CD4-positive, CD25-positive, alpha-beta regulatory T cell (primary cell): Measurements from ENCODE around the gene COL4A1. TPM values are rescaled to one million over a fixed set of nuclear protein-coding genes. Genes with fewer than 3 reads are reported as not detected.

Experiments
- ATAC-seq, 2 donors: fragments of 150-1000 bp; cut with Tn5 transposase; one replicate each; pipeline ENCODE4 v1.10.0; 2021; ENCODE audit warnings: low read depth in 2 of 2, moderate number of reproducible peaks in 2 of 2, moderate library complexity in 1 of 2
- DNase-seq, 3 donors: peaks; one replicate each; pipeline versions ENCODE4 v3.0.0 to v3.0.0-alpha.2; 2012 to 2022; ENCODE audit warnings: mixed read lengths in 1 of 3
- H3K27ac ChIP-seq: one replicate; pipeline ENCODE4 v1.7.0; 2013; ENCODE audit warnings: mild to moderate bottlenecking, low read length; ENCODE audit not compliant: insufficient read depth, poor library complexity, severe bottlenecking
- H3K27me3 ChIP-seq: one replicate; pipeline ENCODE4 v1.7.0; 2013; ENCODE audit warnings: low read length; ENCODE audit not compliant: control insufficient read depth, insufficient read depth
- H3K36me3 ChIP-seq: one replicate; pipeline ENCODE4 v1.7.0; 2013; ENCODE audit warnings: mild to moderate bottlenecking, low read length, moderate library complexity; ENCODE audit not compliant: control insufficient read depth, insufficient read depth
- H3K4me1 ChIP-seq: 2 replicates; pipeline ENCODE4 v1.7.0; 2013; ENCODE audit warnings: mild to moderate bottlenecking, low read length; ENCODE audit not compliant: insufficient read depth, control insufficient read depth, poor library complexity, severe bottlenecking
- H3K4me3 ChIP-seq: one replicate; pipeline ENCODE4 v1.7.0; 2013; ENCODE audit warnings: low read depth, mild to moderate bottlenecking, low read length, moderate library complexity
- H3K9me3 ChIP-seq, 2 experiments: 1 replicate in 1 of 2; 2 replicates in 1 of 2; pipeline ENCODE4 v1.7.0; 2013; ENCODE audit warnings: low read length in 2 of 2, mild to moderate bottlenecking in 1 of 2, moderate library complexity in 1 of 2; ENCODE audit not compliant: control insufficient read depth in 2 of 2
- H3K27ac Mint-ChIP-seq, 3 donors: one replicate each; pipeline ENCODE4 v1.8.0; 2020 to 2022; ENCODE audit warnings: mild to moderate bottlenecking in 3 of 3, mixed read lengths in 3 of 3, moderate library complexity in 2 of 3
- H3K27me3 Mint-ChIP-seq: one replicate; pipeline ENCODE4 v1.8.0; 2022; ENCODE audit warnings: mild to moderate bottlenecking, mixed read lengths
- H3K36me3 Mint-ChIP-seq: one replicate; pipeline ENCODE4 v1.8.0; 2020; ENCODE audit warnings: mixed read lengths
- H3K4me1 Mint-ChIP-seq, 4 donors: one replicate each; pipeline ENCODE4 v1.8.0; 2020 to 2022; ENCODE audit warnings: mixed read lengths in 4 of 4, mild to moderate bottlenecking in 1 of 4
- H3K4me3 Mint-ChIP-seq, 4 donors: one replicate each; pipeline ENCODE4 v1.8.0; 2020 to 2022; ENCODE audit warnings: mild to moderate bottlenecking in 4 of 4, mixed read lengths in 4 of 4, moderate library complexity in 3 of 4
- H3K9me3 Mint-ChIP-seq, 7 donors: one replicate each; pipeline ENCODE4 v1.8.0; 2020 to 2022; ENCODE audit warnings: mixed read lengths in 7 of 7, mild to moderate bottlenecking in 3 of 7, moderate library complexity in 2 of 7
- polyA plus RNA-seq, 4 donors: library from polyadenylated mRNA; unstranded; fragments of 300-500 nt; fragmentation: Illumina TruSeq; gene quantifications; one replicate each; pipeline ENCODE4 v1.2.3, GENCODE V29; 2021
- total RNA-seq: library from RNA; stranded (reverse); gene quantifications from one replicate; pipeline ENCODE4 v1.2.3, GENCODE V29; 2022

Gene COL4A1
- total and polyA plus RNA-seq, 5 donors from 2014 or later: not detected

DNA sequence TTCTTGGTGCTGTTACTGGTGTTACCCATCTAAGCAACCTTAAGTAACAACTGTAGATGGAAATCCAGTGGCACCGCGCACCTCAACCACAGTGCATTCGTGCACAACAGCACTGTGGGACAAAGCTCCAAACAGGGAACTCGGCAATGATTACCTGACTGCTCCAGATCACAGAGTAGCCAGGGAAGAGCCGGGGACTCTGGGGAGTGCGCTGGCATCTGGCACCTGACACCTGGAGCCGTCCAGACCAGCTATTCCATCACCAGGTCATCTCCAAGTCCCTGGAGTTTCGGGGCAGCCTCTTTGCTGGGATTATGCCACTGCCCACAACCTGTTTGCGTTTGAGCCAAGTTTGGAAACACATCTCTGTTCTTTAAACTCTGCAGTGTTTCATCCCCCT, 62.0 kb downstream of the COL4A1 start:
- H3K27me3 Mint-ChIP-seq: peaks cover 13% of the 10 kb centered on the region
- H3K4me1 Mint-ChIP-seq: no peaks in the 10 kb centered on the region
- no peaks in the 10 kb centered on the region for H3K36me3 Mint-ChIP-seq
- no peaks in the 10 kb centered on the region for H3K4me1 ChIP-seq
- DNase-seq (no peak), ATAC-seq (no peak)
- H3K4me3 Mint-ChIP-seq: no peak overlapping the region
- H3K36me3 ChIP-seq: no peaks in the 10 kb centered on the region
- H3K27ac ChIP-seq: no peak overlapping the region
- no peak overlapping the region for H3K27ac Mint-ChIP-seq
- no peaks in the 10 kb centered on the region for H3K27me3 ChIP-seq
- H3K4me3 ChIP-seq: no peak overlapping the region
- H3K9me3 ChIP-seq: no peaks in the 10 kb centered on the region
- no peaks in the 10 kb centered on the region for H3K9me3 Mint-ChIP-seq

DNA sequence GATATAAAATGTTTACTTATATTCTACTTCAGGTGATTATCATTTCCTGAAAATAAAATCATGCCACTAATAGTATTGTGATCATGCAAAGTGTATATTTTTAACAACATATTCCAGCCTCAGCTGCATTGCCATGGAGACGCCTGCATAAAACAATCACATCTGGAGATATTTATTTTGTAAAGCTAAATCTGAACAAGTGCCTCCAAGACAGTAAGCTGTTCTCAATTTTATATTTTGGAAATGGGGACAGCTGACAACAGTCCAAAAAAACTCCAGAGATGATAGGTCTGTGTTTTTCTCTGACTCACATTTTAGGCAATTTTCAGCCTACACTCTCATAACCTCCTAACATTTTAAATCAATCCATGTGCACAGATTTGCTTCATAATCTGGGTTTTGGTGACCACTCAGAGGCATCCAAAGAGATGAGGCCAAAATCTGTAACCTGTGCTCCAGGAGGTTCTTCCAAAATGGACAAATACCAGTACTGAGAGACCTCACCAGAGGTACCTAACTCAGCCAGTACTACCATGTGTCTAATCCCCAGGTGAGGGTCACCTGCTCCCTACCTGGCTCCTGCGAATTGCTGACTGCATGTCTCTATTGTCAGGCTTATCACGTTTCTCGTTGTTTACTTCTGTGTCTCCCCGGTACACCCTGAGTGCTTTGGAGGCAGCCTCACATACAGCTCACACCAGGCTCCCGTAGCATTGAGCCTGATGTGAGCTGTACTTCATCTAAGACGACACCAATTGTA, 62.7 kb downstream of the COL4A1 start:
- no peak overlapping the region for H3K4me3 ChIP-seq
- peaks cover 13% of the 10 kb centered on the region for H3K27me3 Mint-ChIP-seq

DNA sequence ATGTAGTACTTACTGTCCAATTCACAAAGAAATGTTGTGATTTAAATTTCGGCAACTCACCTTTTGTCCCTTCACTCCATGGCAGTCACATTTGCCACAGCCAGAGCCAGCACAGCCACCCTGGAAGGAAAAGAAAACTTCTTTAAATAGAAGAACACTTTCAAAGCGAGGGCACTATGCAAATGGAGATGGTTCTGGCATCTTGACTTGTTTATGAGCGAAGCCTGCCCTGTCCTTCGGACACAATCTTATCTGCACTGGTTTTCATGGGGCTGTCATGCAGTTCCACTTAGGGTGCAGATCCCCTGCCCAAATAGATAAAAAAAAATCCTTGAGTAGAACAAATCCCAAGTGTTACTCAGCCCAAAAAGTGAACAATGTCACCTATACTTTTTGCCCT, 64.3 kb downstream of the COL4A1 start:
- Mint-ChIP-seq H3K4me1 (no peaks in the 10 kb centered on the region), H3K27ac (no peak overlapping the region), H3K27me3 (peaks cover 13% of the 10 kb centered on the region), H3K9me3 (no peaks in the 10 kb centered on the region), H3K36me3 (no peaks in the 10 kb centered on the region), H3K4me3 (no peak overlapping the region)
- Histone ChIP-seq H3K9me3 (no peaks in the 10 kb centered on the region), H3K4me1 (no peaks in the 10 kb centered on the region), H3K36me3 (no peaks in the 10 kb centered on the region), H3K27ac (no peak overlapping the region), H3K4me3 (no peak overlapping the region), H3K27me3 (no peaks in the 10 kb centered on the region)
- DNase-seq (no peak), ATAC-seq (no peak)

More for the DNA sequence above, 62.7 kb downstream of the COL4A1 start:
- H3K27me3 ChIP-seq: no peaks in the 10 kb centered on the region
- H3K9me3 ChIP-seq: no peaks in the 10 kb centered on the region
- H3K4me1 ChIP-seq: no peaks in the 10 kb centered on the region
- Mint-ChIP-seq H3K27ac (no peak overlapping the region), H3K9me3 (no peaks in the 10 kb centered on the region), H3K36me3 (no peaks in the 10 kb centered on the region), H3K4me1 (no peaks in the 10 kb centered on the region), H3K4me3 (no peak overlapping the region)
- ATAC-seq: no peak
- no peak for DNase-seq
- H3K27ac ChIP-seq: no peak overlapping the region
- no peaks in the 10 kb centered on the region for H3K36me3 ChIP-seq

DNA sequence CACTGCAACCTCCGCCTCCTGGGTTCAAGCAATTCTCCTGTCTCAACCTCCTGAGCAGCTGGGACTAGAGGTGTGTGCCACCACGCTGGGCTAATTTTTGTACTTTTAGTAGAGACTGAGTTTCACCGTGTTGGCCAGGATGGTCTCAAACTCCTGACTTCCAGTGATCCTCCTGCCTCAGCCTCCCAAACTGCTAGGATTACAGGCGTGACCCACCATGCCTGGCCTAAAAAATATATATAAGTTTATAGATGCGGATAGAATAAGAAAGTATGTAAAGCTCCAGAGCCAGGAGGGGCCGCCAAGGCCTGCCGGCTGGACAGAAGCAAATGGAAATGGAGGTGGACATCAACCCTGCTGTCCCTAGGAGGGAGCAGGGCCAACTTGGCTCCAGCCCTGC, 66.0 kb downstream of the COL4A1 start:
- DNase-seq (no peak), ATAC-seq (no peak)
- Histone ChIP-seq H3K4me1 (no peaks in the 10 kb centered on the region), H3K4me3 (no peak overlapping the region), H3K27ac (no peak overlapping the region), H3K27me3 (no peaks in the 10 kb centered on the region), H3K9me3 (no peaks in the 10 kb centered on the region), H3K36me3 (no peaks in the 10 kb centered on the region)
- Mint-ChIP-seq H3K36me3 (no peaks in the 10 kb centered on the region), H3K4me1 (no peaks in the 10 kb centered on the region), H3K9me3 (no peaks in the 10 kb centered on the region), H3K4me3 (no peak overlapping the region), H3K27ac (no peak overlapping the region), H3K27me3 (peaks cover 7% of the 10 kb centered on the region)

DNA sequence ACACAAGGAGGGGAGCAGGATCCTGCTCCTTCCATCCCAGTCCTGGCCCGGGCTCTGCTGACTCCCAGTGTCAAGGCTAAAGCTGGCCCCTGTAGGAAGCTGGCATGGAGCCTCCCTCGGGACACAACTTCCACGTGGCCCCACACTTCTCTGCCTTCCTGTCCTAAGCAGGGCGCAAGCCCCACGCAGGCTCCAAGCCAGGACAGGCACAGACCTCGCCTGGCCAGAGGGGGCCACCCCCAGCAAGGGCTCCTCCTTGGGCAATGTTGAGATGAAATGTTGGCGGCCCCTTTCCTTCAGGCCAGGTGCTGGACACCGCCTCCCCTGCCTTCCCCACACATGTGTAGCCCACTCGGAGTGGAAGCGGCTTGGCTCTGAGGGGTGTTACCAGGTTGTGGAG, 66.6 kb downstream of the COL4A1 start:
- no peaks in the 10 kb centered on the region for H3K4me1 ChIP-seq
- H3K4me3 ChIP-seq: no peak overlapping the region
- no peaks in the 10 kb centered on the region for H3K36me3 ChIP-seq
- H3K4me1 Mint-ChIP-seq: no peaks in the 10 kb centered on the region
- H3K9me3 ChIP-seq: no peaks in the 10 kb centered on the region
- no peaks in the 10 kb centered on the region for H3K9me3 Mint-ChIP-seq
- no peaks in the 10 kb centered on the region for H3K27me3 ChIP-seq
- DNase-seq (no peak), ATAC-seq (no peak)
- H3K4me3 Mint-ChIP-seq: no peak overlapping the region
- H3K36me3 Mint-ChIP-seq: no peaks in the 10 kb centered on the region
- H3K27ac ChIP-seq: no peak overlapping the region
- no peak overlapping the region for H3K27ac Mint-ChIP-seq
- H3K27me3 Mint-ChIP-seq: peaks cover 3% of the 10 kb centered on the region

DNA sequence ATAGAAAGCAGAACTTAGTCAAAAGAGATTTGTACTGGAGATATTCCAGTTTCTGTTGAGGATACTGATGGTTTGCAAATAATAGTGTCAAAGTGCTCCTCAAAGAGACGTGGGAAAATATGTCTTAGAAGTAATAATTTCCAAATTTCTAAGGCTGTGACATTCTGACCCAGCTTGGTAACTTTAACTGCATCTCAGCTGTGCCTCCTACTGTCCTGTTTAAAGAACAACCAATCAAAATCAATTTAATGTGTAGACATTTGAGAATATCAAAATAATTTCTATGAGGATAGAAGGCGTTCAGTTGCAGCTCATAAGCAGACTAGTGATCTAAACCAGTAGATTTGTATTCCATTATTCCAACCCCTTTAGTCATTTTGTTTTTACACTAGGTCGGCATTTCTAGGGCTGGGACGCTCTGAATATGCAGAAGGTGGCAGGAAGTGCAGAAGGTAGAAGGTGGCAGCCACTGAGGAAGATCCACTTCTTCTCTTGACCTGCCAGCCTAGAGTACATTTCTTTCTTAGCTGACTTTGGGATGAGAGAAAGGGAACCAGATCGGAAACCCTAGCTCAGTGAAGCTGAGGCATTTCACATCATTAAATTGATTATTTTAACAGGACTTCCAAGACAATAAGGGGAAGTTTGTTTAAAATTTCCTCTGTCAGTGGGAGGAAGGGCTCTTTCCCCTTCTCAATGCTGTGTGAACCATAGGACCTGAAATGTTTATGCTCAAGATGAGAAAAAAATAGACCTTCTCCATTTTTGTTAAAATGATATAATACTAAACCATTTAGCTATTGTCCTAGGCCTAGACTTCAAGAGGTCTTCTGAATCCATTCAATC, 67.5 kb downstream of the COL4A1 start:
- no peak overlapping the region for H3K4me3 ChIP-seq
- Mint-ChIP-seq H3K36me3 (no peaks in the 10 kb centered on the region), H3K4me1 (no peaks in the 10 kb centered on the region), H3K4me3 (no peak overlapping the region), H3K27me3 (no peaks in the 10 kb centered on the region), H3K9me3 (no peaks in the 10 kb centered on the region), H3K27ac (no peak overlapping the region)
- ATAC-seq (no peak), DNase-seq (no peak)
- no peak overlapping the region for H3K27ac ChIP-seq
- no peaks in the 10 kb centered on the region for H3K27me3 ChIP-seq
- no peaks in the 10 kb centered on the region for H3K36me3 ChIP-seq
- no peaks in the 10 kb centered on the region for H3K4me1 ChIP-seq
- no peaks in the 10 kb centered on the region for H3K9me3 ChIP-seq

DNA sequence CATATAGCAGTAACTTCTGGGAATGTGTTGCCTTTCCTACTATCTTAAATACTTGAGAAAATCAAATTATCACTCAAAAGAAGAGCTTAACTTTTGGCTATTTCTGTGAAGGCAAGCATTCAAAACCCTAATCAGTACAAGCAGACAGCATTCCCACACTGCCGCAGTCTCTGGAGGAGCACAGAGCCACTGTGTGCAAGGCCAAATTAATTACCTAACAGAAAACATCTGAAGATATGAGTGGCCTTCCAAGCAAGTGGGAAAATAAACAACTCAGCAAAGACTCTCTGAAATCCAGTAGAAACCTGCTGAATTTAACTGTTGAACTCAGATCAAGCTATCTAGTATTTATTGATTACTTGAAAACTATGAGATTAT, 68.2 kb downstream of the COL4A1 start:
- Mint-ChIP-seq H3K4me1 (no peaks in the 10 kb centered on the region), H3K27ac (no peak overlapping the region), H3K9me3 (no peaks in the 10 kb centered on the region), H3K4me3 (no peak overlapping the region), H3K27me3 (no peaks in the 10 kb centered on the region), H3K36me3 (no peaks in the 10 kb centered on the region)
- no peak for ATAC-seq
- Histone ChIP-seq H3K9me3 (no peaks in the 10 kb centered on the region), H3K4me3 (no peak overlapping the region), H3K27me3 (no peaks in the 10 kb centered on the region), H3K36me3 (no peaks in the 10 kb centered on the region), H3K4me1 (no peaks in the 10 kb centered on the region), H3K27ac (no peak overlapping the region)
- no peak for DNase-seq
